Ovary (tissue), 3 donors: ENCODE data around the gene RBM28.

ENCODE experiments used
- CTCF ChIP-seq, 3 donors: fragments of 450-650 bp in 2 of 3; fragments of 200-600 bp in 1 of 3; IDR thresholded peaks; one replicate each; pipeline versions ENCODE4 v1.5.1 to v1.8.0; 2016 to 2022; ENCODE audit warnings: antibody characterized with exemption in 3 of 3, mild to moderate bottlenecking in 1 of 3
- POLR2A ChIP-seq: fragments of 450-650 bp; IDR thresholded peaks from one replicate; pipeline ENCODE4 v1.6.1; 2017; ENCODE audit warnings: antibody characterized with exemption, mild to moderate bottlenecking, moderate library complexity
- donor health status: DM: no; HTN: no; CAD: no.

GRCh38 chr7:128274884-128275603 is 68.7 kb downstream of the RBM28 start:
- TF ChIP-seq CTCF (IDR thresholded peaks at IDR 0.05): no peak
- TF ChIP-seq POLR2A: no peak
